Gastrocnemius medialis (tissue), 4 donors: ENCODE results near the gene MED27. TPM values are rescaled to one million over a fixed set of nuclear protein-coding genes. Genes with fewer than 3 reads are reported as not detected.

Source experiments
- ATAC-seq, 2 donors: fragments of 150-250 bp; one replicate each; pipeline ENCODE4 v1.9.1; 2016
- DNase-seq, 2 donors: peaks; one replicate each; pipeline ENCODE4 v3.0.0-alpha.2; 2019
- H3K27ac ChIP-seq, 4 donors: fragments of 200-600 bp; sonication (generic); 1 replicate in 1 of 4; 2 replicates in 3 of 4; pipeline ENCODE4 v1.5.1; 2016 to 2018; ENCODE audit warnings: mild to moderate bottlenecking in 2 of 4, moderate library complexity in 1 of 4
- H3K27me3 ChIP-seq, 3 donors: fragments of 200-600 bp; sonication (generic) in 2 of 3; 1 replicate in 1 of 3; 2 replicates in 2 of 3; pipeline versions ENCODE4 v1.5.1 to v1.6.0; 2016 to 2019; ENCODE audit warnings: mild to moderate bottlenecking in 1 of 3, moderate library complexity in 1 of 3
- H3K36me3 ChIP-seq, 2 donors: fragments of 200-600 bp; sonication (generic) in 1 of 2; one replicate each; pipeline ENCODE4 v1.5.1; 2017 to 2018
- H3K4me1 ChIP-seq, 2 donors: fragments of 200-600 bp; sonication (generic) in 1 of 2; one replicate each; pipeline ENCODE4 v1.5.1; 2016 to 2017; ENCODE audit warnings: mild to moderate bottlenecking in 2 of 2
- H3K4me3 ChIP-seq, 4 donors: fragments of 200-600 bp; sonication (generic) in 3 of 4; 1 replicate in 1 of 4; 2 replicates in 3 of 4; pipeline ENCODE4 v1.5.1; 2016 to 2019; ENCODE audit warnings: mild to moderate bottlenecking in 2 of 4
- H3K9me3 ChIP-seq, 3 donors: fragments of 200-600 bp; sonication (generic) in 2 of 3; 1 replicate in 1 of 3; 2 replicates in 2 of 3; pipeline ENCODE4 v1.5.1; 2016 to 2019
- POLR2A ChIP-seq, 2 donors: fragments of 450-650 bp; IDR thresholded peaks; one replicate each; pipeline ENCODE4 v1.6.1; 2017; ENCODE audit warnings: antibody characterized with exemption in 2 of 2, mild to moderate bottlenecking in 2 of 2, moderate library complexity in 2 of 2
- in situ Hi-C, 4 donors: fragments of 200-750 bp; cut with MboI; loops; one replicate each; pipeline versions ENCODE4 v1.15.0 to v1.8.0; 2017; ENCODE audit warnings: low sequenced_read_pairs in 4 of 4
- intact Hi-C: fragments of 100-400 bp; cut with DNase I; formaldehyde crosslinking; loops from one replicate; pipeline ENCODE4 v1.15.1; 2023; ENCODE audit warnings: low total_unique reads
- total RNA-seq, 4 donors: library from RNA; depleted of rRNA; stranded (reverse); fragments of >200 nt; gene quantifications; one replicate each; pipeline versions ENCODE4 v1.1.0 to v1.2.3, GENCODE V29; 2016
- TF ChIP-seq, protein P1 (sequence below), 5 experiments: fragments of 450-650 bp in 3 of 5; fragments of 200-600 bp in 2 of 5; sonication (generic) in 2 of 5; IDR thresholded peaks in 4 of 5; conservative IDR thresholded peaks in 1 of 5; 1 replicate in 4 of 5; 2 replicates in 1 of 5; pipeline ENCODE4 v1.5.1; 2016 to 2019; ENCODE audit warnings: antibody characterized with exemption in 5 of 5, mild to moderate bottlenecking in 3 of 5, moderate library complexity in 3 of 5

MED27 gene
- total RNA-seq, 4 donors from 2014 or later, result 11.6 to 20.3 (median 13.9) TPM

DNA sequence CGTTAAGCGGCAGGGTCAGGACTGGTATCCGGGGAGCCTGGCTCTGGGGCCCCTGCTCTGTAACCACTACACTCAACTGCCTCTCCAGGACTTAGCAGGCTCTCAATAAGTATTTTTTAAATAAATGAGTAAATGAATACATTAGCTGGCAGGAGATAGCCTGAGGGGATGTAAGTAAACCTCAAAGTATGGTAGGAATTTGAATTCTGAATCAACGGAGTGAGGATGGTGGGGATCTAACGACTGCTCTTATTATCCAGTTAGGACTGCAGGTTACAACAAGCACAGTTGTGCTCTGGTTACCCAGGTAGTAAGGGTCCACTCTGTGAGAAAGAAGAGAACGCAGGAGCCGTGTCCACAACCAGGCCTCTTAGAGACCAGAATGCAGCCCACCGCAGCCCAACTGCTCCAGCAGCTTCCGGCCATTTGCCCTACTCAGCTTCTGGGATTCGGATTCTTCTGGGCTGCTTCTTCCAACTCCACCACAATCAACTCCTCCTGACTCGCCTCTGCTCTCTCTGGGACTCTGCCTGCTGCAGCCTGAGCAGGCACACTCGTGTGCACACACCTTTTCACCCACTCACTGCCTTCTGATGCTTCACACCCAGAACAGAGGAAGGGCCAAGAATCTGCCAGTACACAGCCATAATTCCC lies 52.6 kb downstream of the MED27 start:
- no peak for DNase-seq
- no peak for TF ChIP-seq POLR2A (IDR thresholded peaks at IDR 0.05)
- TF ChIP-seq, protein P1, sequence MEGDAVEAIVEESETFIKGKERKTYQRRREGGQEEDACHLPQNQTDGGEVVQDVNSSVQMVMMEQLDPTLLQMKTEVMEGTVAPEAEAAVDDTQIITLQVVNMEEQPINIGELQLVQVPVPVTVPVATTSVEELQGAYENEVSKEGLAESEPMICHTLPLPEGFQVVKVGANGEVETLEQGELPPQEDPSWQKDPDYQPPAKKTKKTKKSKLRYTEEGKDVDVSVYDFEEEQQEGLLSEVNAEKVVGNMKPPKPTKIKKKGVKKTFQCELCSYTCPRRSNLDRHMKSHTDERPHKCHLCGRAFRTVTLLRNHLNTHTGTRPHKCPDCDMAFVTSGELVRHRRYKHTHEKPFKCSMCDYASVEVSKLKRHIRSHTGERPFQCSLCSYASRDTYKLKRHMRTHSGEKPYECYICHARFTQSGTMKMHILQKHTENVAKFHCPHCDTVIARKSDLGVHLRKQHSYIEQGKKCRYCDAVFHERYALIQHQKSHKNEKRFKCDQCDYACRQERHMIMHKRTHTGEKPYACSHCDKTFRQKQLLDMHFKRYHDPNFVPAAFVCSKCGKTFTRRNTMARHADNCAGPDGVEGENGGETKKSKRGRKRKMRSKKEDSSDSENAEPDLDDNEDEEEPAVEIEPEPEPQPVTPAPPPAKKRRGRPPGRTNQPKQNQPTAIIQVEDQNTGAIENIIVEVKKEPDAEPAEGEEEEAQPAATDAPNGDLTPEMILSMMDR (IDR thresholded peaks at IDR 0.05 in 4 of 5, conservative IDR thresholded peaks at IDR 0.05 in 1 of 5), result no peak
- intact Hi-C loops (no loop called here), in situ Hi-C loops (no loop called here)
- H3K9me3 ChIP-seq, result no peaks in the 10 kb centered on the region
- no peak overlapping the region for H3K4me3 ChIP-seq
- H3K36me3 ChIP-seq, result no peaks in the 10 kb centered on the region
- ATAC-seq, result no peak
- peaks cover 4 to 5% of the 10 kb centered on the region in 2 donors for H3K4me1 ChIP-seq
- no peaks in the 10 kb centered on the region for H3K27me3 ChIP-seq
- no peak overlapping the region for H3K27ac ChIP-seq

DNA sequence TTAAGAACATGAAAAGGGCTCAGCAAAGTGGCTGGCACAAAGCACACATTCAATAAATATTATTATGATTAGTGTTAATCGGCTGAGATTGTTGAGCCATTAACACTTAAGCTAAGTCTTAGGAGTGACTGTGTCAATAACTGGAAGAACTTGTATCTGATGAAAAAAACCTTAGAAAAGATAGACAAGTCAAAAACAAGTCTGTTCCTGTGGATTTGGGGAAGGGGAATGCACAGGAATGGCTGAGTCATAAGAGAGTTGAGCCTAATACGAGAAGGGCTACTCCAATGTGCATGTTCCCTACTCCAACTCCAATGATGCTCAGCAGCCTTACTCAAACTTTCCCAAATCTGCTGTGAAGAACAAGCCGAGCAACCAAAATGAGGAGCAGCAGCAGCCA lies 53.9 kb downstream of the MED27 start:
- no peaks in the 10 kb centered on the region for H3K9me3 ChIP-seq
- intact Hi-C loops (no loop called here), in situ Hi-C loops (no loop called here)
- no peak for DNase-seq
- no peak for ATAC-seq
- no peak overlapping the region for H3K27ac ChIP-seq
- H3K4me1 ChIP-seq, result peaks cover 10 to 18% of the 10 kb centered on the region in 2 donors
- no peak overlapping the region for H3K4me3 ChIP-seq
- no peaks in the 10 kb centered on the region for H3K27me3 ChIP-seq
- H3K36me3 ChIP-seq, result no peaks in the 10 kb centered on the region
- TF ChIP-seq, protein P1 (IDR thresholded peaks at IDR 0.05 in 4 of 5, conservative IDR thresholded peaks at IDR 0.05 in 1 of 5), result no peak
- no peak for TF ChIP-seq POLR2A (IDR thresholded peaks at IDR 0.05)

DNA sequence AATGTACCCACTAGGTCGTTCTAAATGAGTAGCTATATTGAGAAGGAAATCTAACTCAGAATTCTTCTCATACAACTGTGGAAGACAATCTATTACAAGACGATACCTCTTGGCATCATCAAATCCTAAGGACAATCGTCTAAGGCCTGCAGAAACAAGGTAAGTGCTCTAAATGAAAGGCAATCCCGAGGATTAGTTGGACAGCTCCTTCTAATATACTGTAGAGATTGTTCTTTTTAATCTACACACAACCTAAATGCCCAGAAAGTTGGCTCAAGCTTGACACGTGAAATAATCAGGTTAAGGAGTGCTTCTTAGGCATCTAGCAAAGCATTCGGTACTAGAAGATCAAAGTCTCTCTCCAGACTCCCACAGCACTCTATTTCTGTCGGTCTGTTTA lies 55.1 kb downstream of the MED27 start:
- no peak overlapping the region for H3K27ac ChIP-seq
- no peaks in the 10 kb centered on the region for H3K36me3 ChIP-seq
- in situ Hi-C loops, result no loop called here
- H3K27me3 ChIP-seq, result no peaks in the 10 kb centered on the region
- no peak overlapping the region for H3K4me3 ChIP-seq
- ATAC-seq, result no peak
- TF ChIP-seq POLR2A (IDR thresholded peaks at IDR 0.05), result no peak
- H3K9me3 ChIP-seq, result no peaks in the 10 kb centered on the region
- no peak for DNase-seq
- intact Hi-C loops, result no loop called here
- peaks cover 16 to 29% of the 10 kb centered on the region in 2 donors for H3K4me1 ChIP-seq

DNA sequence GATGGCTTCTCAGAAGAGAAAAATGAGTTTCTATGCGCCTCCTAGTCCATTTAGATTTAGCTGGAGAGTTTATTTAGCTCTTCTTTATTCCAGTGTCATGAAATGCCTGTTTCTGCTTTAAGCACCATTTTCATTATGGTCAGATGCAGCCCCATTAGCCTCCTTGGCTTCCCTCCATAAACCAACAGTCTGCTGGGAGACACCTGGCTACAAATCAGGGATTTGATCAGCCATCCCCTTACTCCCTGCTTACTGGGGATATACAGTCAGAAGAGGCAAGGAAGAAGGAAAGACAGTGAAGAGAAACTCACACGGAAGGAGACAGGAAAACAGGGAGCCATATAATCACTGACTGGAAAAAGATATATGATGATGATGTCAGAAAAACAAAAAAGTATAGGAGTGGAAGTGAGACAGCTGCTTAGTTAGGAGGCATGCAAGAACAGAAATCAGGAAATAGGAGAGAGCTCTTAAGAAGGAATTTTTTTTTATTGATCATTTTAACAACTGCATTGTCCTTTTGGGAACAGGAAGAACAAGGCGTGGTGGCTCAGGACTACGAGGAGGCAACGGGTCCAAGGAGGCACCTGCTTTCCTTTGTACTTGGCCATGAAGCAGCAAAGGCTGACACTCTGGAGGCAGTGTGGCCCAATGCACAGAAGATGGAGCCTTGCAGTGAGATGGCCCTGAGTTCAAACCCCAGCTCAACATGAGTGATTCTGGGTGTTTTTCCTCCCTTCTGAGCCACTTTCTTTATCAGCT lies 56.1 kb downstream of the MED27 start:
- peaks cover 22 to 37% of the 10 kb centered on the region in 2 donors for H3K4me1 ChIP-seq
- ATAC-seq, result no peak

More for the DNA sequence above, 56.1 kb downstream of the MED27 start:
- Histone ChIP-seq H3K27ac (no peak overlapping the region), H3K27me3 (no peaks in the 10 kb centered on the region), H3K4me3 (no peak overlapping the region), H3K9me3 (no peaks in the 10 kb centered on the region), H3K36me3 (no peaks in the 10 kb centered on the region)
- intact Hi-C loops (no loop called here), in situ Hi-C loops (no loop called here)
- TF ChIP-seq, protein P1 (IDR thresholded peaks at IDR 0.05 in 4 of 5, conservative IDR thresholded peaks at IDR 0.05 in 1 of 5), result no peak
- TF ChIP-seq POLR2A (IDR thresholded peaks at IDR 0.05), result no peak
- DNase-seq, result no peak
